ENCODE measurements around the gene ADSL. TPM values are rescaled to one million over a fixed set of nuclear protein-coding genes. Genes with fewer than 3 reads are reported as not detected.

Gene ADSL
- total and polyA plus RNA-seq, 9 of the 15 experiments (the other 6 are each of a cell fraction or from before 2014, with no cell fraction given), result 112 to 322 (median 146) TPM

DNA sequence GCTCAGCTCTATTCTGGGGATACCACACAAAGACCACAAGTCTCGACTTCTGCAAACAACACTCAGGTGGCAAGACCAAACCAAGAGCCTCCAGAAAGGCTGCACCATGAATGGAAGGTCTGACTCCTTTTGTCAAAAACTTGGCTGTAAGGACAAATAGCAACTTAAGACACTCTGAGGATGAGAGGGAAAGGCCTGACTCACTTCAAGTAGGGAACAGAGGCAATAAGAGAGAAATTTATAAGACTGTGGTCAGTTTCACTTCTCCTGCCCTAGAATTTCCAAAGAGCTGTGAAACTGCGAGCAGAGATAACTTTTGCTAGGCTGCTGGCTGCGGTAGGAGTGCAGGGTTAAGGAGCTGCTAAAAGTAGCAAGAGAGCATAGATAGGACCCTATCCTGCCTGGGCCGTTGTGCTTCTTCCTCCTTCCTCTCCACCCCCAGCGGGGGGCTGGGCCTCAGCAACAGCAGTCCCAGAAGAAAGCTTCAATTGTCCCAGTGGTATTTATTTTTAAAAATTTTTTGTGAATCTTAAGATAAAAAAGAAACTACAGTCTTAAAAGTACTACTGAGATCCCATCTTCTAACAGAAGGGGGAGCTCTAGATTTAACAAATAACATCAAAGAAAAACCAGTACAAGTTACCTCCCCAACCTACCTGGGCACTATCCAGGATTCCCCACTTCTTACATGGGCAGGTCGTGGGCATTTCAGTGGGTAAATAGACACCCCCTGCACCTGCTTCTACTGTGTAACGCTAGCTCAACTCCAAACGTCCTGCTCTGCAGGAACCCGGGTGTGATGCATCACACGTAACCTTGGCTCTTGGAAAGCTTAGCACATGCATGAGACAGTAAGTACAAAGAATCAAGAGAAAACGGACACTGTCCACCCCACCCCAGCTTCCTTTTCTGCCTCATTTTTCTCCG lies 90.5 kb downstream of the ADSL start:
- Histone ChIP-seq H3K4me2 (ENCODE audit: insufficient read depth, low read length) (peak overlapping the region; percentile 61), H3K4me1 (replicated peaks in 1 of 2; ENCODE audit: control insufficient read depth in 2 of 2, insufficient read depth in 2 of 2, low read length in 2 of 2) (peaks cover 0 to 23% of the 10 kb centered on the region in 2 experiments; a peak in 4 of 5 replicates), H3K4me3 (no peak overlapping the region), H2AFZ (ENCODE audit: low read depth, low read length) (0 out of 2 replicates have a peak overlapping the region, but pooled peaks have one; percentile 61), H3K79me2 (ENCODE audit: control insufficient read depth, insufficient read depth, low read length) (peaks cover 13% of the 10 kb centered on the region; the same call in 1 of the 3 replicates), H3K9me1 (ENCODE audit: control insufficient read depth, insufficient read depth, low read length) (no peaks in the 10 kb centered on the region), H3K9me3 (replicated peaks; ENCODE audit: control insufficient read depth, insufficient read depth, low read depth, low read length) (no peaks in the 10 kb centered on the region), H3K27ac (ENCODE audit: extremely low read depth, low read depth, low read length) (peak overlapping the region; percentile 81), H3K36me3 (ENCODE audit: control insufficient read depth, insufficient read depth, low read length) (peaks cover 19% of the 10 kb centered on the region; the same call in 1 of the 3 replicates), H3K27me3 (ENCODE audit: control insufficient read depth in 2 of 2, insufficient read depth in 2 of 2, low read length in 2 of 2) (no peaks in the 10 kb centered on the region), H4K20me1 (replicated peaks; ENCODE audit: control insufficient read depth, insufficient read depth, low read length) (0 out of 2 replicates have a peak, but pooled peaks cover 3% of the 10 kb centered on the region), H3K9ac (ENCODE audit: insufficient read depth in 1 of 2, low read depth in 2 of 2, low read length in 2 of 2) (peak overlapping the region; percentile 53 to 54; a peak in 3 of 4 replicates)
- in situ Hi-C loops (cut with MboI), result loop anchor here (10.0 kb wide), 1 partner anchor 208 kb away; no protein-coding TSS in a partner anchor
- DNase-seq (ENCODE audit: extremely low read depth in 1 of 4, low spot score in 3 of 4), result peak; percentile 57 to 84 (median 65)
- intact Hi-C loops (cut with micrococcal nuclease), result loop anchor here (2.0 to 5.0 kb wide), 4 partner anchors 41 to 211 kb away; no protein-coding TSS in a partner anchor
- peak; percentile 95 for ATAC-seq
- peak; percentile 89 for FAIRE-seq
- CTCF ChIA-PET (ENCODE audit: low intra/inter-chr PET ratio), result interaction anchor here (0.5 to 3.7 kb wide), 6 partner anchors 41 to 462 kb away, joined by 3 to 26 read pairs (median 6); no protein-coding TSS in a partner anchor
- POLR2A ChIA-PET, result interaction anchor here (0.6 to 2.0 kb wide), 9 partner anchors 8 to 200 kb away, joined by 3 to 5 read pairs (median 4); partner anchors contain the start of gene MRTFA
- WGBS (ENCODE audit: insufficient coverage, low coverage, missing lambda C conversion rate), result 18% methylated on average over 11 of the region's 12 CpGs
- no TSS peak for BruUV-seq (replicated peaks)
- TF ChIP-seq, protein P1, sequence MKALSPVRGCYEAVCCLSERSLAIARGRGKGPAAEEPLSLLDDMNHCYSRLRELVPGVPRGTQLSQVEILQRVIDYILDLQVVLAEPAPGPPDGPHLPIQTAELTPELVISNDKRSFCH (CRISPR knock-in tag; IDR thresholded peaks at IDR 0.05), result no peak
- TF ChIP-seq, protein P1 (tag; IDR thresholded peaks at IDR 0.05), result no peak
- TF ChIP-seq CBFA2T2 (conservative IDR thresholded peaks at IDR 0.05), result peak; percentile 35; the same call in 1 of the 2 replicates
- TF ChIP-seq, protein P2, sequence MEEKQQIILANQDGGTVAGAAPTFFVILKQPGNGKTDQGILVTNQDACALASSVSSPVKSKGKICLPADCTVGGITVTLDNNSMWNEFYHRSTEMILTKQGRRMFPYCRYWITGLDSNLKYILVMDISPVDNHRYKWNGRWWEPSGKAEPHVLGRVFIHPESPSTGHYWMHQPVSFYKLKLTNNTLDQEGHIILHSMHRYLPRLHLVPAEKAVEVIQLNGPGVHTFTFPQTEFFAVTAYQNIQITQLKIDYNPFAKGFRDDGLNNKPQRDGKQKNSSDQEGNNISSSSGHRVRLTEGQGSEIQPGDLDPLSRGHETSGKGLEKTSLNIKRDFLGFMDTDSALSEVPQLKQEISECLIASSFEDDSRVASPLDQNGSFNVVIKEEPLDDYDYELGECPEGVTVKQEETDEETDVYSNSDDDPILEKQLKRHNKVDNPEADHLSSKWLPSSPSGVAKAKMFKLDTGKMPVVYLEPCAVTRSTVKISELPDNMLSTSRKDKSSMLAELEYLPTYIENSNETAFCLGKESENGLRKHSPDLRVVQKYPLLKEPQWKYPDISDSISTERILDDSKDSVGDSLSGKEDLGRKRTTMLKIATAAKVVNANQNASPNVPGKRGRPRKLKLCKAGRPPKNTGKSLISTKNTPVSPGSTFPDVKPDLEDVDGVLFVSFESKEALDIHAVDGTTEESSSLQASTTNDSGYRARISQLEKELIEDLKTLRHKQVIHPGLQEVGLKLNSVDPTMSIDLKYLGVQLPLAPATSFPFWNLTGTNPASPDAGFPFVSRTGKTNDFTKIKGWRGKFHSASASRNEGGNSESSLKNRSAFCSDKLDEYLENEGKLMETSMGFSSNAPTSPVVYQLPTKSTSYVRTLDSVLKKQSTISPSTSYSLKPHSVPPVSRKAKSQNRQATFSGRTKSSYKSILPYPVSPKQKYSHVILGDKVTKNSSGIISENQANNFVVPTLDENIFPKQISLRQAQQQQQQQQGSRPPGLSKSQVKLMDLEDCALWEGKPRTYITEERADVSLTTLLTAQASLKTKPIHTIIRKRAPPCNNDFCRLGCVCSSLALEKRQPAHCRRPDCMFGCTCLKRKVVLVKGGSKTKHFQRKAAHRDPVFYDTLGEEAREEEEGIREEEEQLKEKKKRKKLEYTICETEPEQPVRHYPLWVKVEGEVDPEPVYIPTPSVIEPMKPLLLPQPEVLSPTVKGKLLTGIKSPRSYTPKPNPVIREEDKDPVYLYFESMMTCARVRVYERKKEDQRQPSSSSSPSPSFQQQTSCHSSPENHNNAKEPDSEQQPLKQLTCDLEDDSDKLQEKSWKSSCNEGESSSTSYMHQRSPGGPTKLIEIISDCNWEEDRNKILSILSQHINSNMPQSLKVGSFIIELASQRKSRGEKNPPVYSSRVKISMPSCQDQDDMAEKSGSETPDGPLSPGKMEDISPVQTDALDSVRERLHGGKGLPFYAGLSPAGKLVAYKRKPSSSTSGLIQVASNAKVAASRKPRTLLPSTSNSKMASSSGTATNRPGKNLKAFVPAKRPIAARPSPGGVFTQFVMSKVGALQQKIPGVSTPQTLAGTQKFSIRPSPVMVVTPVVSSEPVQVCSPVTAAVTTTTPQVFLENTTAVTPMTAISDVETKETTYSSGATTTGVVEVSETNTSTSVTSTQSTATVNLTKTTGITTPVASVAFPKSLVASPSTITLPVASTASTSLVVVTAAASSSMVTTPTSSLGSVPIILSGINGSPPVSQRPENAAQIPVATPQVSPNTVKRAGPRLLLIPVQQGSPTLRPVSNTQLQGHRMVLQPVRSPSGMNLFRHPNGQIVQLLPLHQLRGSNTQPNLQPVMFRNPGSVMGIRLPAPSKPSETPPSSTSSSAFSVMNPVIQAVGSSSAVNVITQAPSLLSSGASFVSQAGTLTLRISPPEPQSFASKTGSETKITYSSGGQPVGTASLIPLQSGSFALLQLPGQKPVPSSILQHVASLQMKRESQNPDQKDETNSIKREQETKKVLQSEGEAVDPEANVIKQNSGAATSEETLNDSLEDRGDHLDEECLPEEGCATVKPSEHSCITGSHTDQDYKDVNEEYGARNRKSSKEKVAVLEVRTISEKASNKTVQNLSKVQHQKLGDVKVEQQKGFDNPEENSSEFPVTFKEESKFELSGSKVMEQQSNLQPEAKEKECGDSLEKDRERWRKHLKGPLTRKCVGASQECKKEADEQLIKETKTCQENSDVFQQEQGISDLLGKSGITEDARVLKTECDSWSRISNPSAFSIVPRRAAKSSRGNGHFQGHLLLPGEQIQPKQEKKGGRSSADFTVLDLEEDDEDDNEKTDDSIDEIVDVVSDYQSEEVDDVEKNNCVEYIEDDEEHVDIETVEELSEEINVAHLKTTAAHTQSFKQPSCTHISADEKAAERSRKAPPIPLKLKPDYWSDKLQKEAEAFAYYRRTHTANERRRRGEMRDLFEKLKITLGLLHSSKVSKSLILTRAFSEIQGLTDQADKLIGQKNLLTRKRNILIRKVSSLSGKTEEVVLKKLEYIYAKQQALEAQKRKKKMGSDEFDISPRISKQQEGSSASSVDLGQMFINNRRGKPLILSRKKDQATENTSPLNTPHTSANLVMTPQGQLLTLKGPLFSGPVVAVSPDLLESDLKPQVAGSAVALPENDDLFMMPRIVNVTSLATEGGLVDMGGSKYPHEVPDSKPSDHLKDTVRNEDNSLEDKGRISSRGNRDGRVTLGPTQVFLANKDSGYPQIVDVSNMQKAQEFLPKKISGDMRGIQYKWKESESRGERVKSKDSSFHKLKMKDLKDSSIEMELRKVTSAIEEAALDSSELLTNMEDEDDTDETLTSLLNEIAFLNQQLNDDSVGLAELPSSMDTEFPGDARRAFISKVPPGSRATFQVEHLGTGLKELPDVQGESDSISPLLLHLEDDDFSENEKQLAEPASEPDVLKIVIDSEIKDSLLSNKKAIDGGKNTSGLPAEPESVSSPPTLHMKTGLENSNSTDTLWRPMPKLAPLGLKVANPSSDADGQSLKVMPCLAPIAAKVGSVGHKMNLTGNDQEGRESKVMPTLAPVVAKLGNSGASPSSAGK (IDR thresholded peaks at IDR 0.05), result 0 out of 2 replicates have a peak, but pooled peaks have one; percentile 15
- TF ChIP-seq SMAD1 (IDR thresholded peaks at IDR 0.05; ENCODE audit: low read depth, low read length, partially characterized antibody), result no peak
- no peak for TF ChIP-seq CBX2 (IDR thresholded peaks at IDR 0.05; ENCODE audit: insufficient read depth, low read length, poor library complexity, severe bottlenecking)

All from K562 (cell line).